Calu3 (cell line): ENCODE data around the gene ITIH4. TPM values are rescaled to one million over a fixed set of nuclear protein-coding genes. Genes with fewer than 3 reads are reported as not detected.

Source experiments
- BruUV-seq: library from RNA; stranded (reverse); fragments of 400-500 nt; replicated peaks from 2 replicates; lab custom pipeline; 2021; lab: Mats Ljungman, UMichigan
- CTCF ChIA-PET: fragments of 300-600 bp; sonication (Branson Sonifier 250); formaldehyde crosslinking; loops from one replicate; lab custom pipeline; 2022; ENCODE audit warnings: antibody characterized with exemption; lab: Charles Lee
- DNase-seq: peaks from one replicate; pipeline ENCODE4 v3.0.0; 2022
- H3K27ac Mint-ChIP-seq: one replicate; pipeline ENCODE4 v1.8.0; 2022; ENCODE audit warnings: mixed read lengths; ENCODE audit not compliant: unreplicated experiment
- H3K27me3 Mint-ChIP-seq: one replicate; pipeline ENCODE4 v1.8.0; 2022; ENCODE audit warnings: mixed read lengths; ENCODE audit not compliant: unreplicated experiment
- H3K36me3 Mint-ChIP-seq: one replicate; pipeline ENCODE4 v1.8.0; 2022; ENCODE audit warnings: mild to moderate bottlenecking, moderate library complexity, mixed read lengths; ENCODE audit not compliant: insufficient read depth, unreplicated experiment
- H3K4me1 Mint-ChIP-seq: one replicate; pipeline ENCODE4 v1.8.0; 2022; ENCODE audit warnings: mild to moderate bottlenecking, low read depth, mixed read lengths; ENCODE audit not compliant: unreplicated experiment
- H3K4me3 Mint-ChIP-seq: one replicate; pipeline ENCODE4 v1.8.0; 2022; ENCODE audit warnings: mild to moderate bottlenecking, low read depth, moderate library complexity, mixed read lengths; ENCODE audit not compliant: unreplicated experiment
- H3K9me3 Mint-ChIP-seq: one replicate; pipeline ENCODE4 v1.8.0; 2022; ENCODE audit warnings: low read depth, mixed read lengths; ENCODE audit not compliant: unreplicated experiment
- CTCF ChIP-seq: fragments of 200-600 bp; IDR thresholded peaks from one replicate; pipeline ENCODE4 v1.8.0; 2022; ENCODE audit warnings: antibody characterized with exemption; ENCODE audit not compliant: unreplicated experiment
- intact Hi-C: fragments of 100-400 bp; cut with micrococcal nuclease; formaldehyde crosslinking; loops from one replicate; pipeline ENCODE4 v1.10.0; 2022; ENCODE audit not compliant: unreplicated experiment
- total RNA-seq: library from RNA; stranded (reverse); gene quantifications from 2 replicates; pipeline ENCODE4 v1.2.3, GENCODE V29; 2022

Gene ITIH4
- total RNA-seq, 1 experiment from 2014 or later = 3.0 TPM

- no peak overlapping the region for H3K4me3 Mint-ChIP-seq
These were observed 46.6 kb upstream of the ITIH4 start for GRCh38 chr3:52877085-52877484.

GRCh38 chr3:52874864-52875587, 44.6 kb upstream of the ITIH4 start:
- Mint-ChIP-seq H3K27ac (no peak overlapping the region), H3K9me3 (no peaks in the 10 kb centered on the region), H3K4me1 (no peaks in the 10 kb centered on the region), H3K36me3 (peaks cover 6% of the 10 kb centered on the region), H3K4me3 (no peak overlapping the region), H3K27me3 (no peaks in the 10 kb centered on the region)
- CTCF ChIA-PET = no interaction called here
- no peak for DNase-seq
- intact Hi-C loops = no loop called here
- no TSS peak for BruUV-seq
- TF ChIP-seq CTCF = no peak

More at GRCh38 chr3:52877085-52877484, 46.6 kb upstream of the ITIH4 start:
- Mint-ChIP-seq H3K36me3 (peaks cover 2% of the 10 kb centered on the region), H3K27ac (no peak overlapping the region), H3K27me3 (no peaks in the 10 kb centered on the region), H3K4me1 (no peaks in the 10 kb centered on the region), H3K9me3 (no peaks in the 10 kb centered on the region)
- intact Hi-C loops = no loop called here
- no peak for TF ChIP-seq CTCF
- CTCF ChIA-PET = no interaction called here
- DNase-seq = no peak
- no TSS peak for BruUV-seq

GRCh38 chr3:52874160-52874701, 43.8 kb upstream of the ITIH4 start:
- Mint-ChIP-seq H3K36me3 (peaks cover 6% of the 10 kb centered on the region), H3K4me3 (no peak overlapping the region), H3K27ac (no peak overlapping the region), H3K9me3 (no peaks in the 10 kb centered on the region), H3K4me1 (no peaks in the 10 kb centered on the region), H3K27me3 (no peaks in the 10 kb centered on the region)
- no peak for DNase-seq
- CTCF ChIA-PET = no interaction called here
- TF ChIP-seq CTCF = no peak
- no TSS peak for BruUV-seq
- intact Hi-C loops = no loop called here

- Mint-ChIP-seq H3K36me3 (peaks cover 6% of the 10 kb centered on the region), H3K9me3 (no peaks in the 10 kb centered on the region), H3K4me1 (no peaks in the 10 kb centered on the region), H3K27ac (no peak overlapping the region), H3K4me3 (no peak overlapping the region), H3K27me3 (no peaks in the 10 kb centered on the region)
- intact Hi-C loops = no loop called here
- no peak for TF ChIP-seq CTCF
- no TSS peak for BruUV-seq
- DNase-seq = no peak
- CTCF ChIA-PET = no interaction called here
These were observed 43.1 kb upstream of the ITIH4 start for GRCh38 chr3:52873433-52874159.
